Endothelial cell (in vitro differentiated cells): ENCODE measurements around the gene EXOG. TPM values are rescaled to one million over a fixed set of nuclear protein-coding genes. Genes with fewer than 3 reads are reported as not detected.

ENCODE experiments used
- DNase-seq: peaks from one replicate; pipeline ENCODE4 v3.0.0; 2021; ENCODE audit warnings: low spot score
- H3K27ac Mint-ChIP-seq: one replicate; pipeline ENCODE4 v1.8.0; 2021; ENCODE audit warnings: mixed read lengths, inconsistent platforms; ENCODE audit not compliant: unreplicated experiment
- H3K27me3 Mint-ChIP-seq: one replicate; pipeline ENCODE4 v1.8.0; 2021; ENCODE audit warnings: mild to moderate bottlenecking, moderate library complexity, mixed read lengths, inconsistent platforms; ENCODE audit not compliant: unreplicated experiment
- H3K36me3 Mint-ChIP-seq: one replicate; pipeline ENCODE4 v1.8.0; 2021; ENCODE audit warnings: mild to moderate bottlenecking, low read depth, mixed read lengths, inconsistent platforms; ENCODE audit not compliant: unreplicated experiment
- H3K4me1 Mint-ChIP-seq: one replicate; pipeline ENCODE4 v1.8.0; 2021; ENCODE audit warnings: mild to moderate bottlenecking, mixed read lengths, inconsistent platforms; ENCODE audit not compliant: unreplicated experiment
- H3K4me3 Mint-ChIP-seq: one replicate; pipeline ENCODE4 v1.8.0; 2021; ENCODE audit warnings: mild to moderate bottlenecking, mixed read lengths, inconsistent platforms; ENCODE audit not compliant: unreplicated experiment
- H3K9me3 Mint-ChIP-seq: one replicate; pipeline ENCODE4 v1.8.0; 2021; ENCODE audit warnings: mixed read lengths, inconsistent platforms; ENCODE audit not compliant: unreplicated experiment
- total RNA-seq: library from RNA; stranded (reverse); fragmentation: NEBNext Ultra II Directional; extraction: Animal tissue kit (Norgen Biotek cat#: 25700); gene quantifications from one replicate; pipeline ENCODE4 v1.2.1, GENCODE V29; 2021; ENCODE audit not compliant: unreplicated experiment
- TF ChIP-seq, protein P1 (sequence below): fragments of 200-600 bp; sonication (generic); IDR thresholded peaks from one replicate; pipeline ENCODE4 v1.5.0; 2021; ENCODE audit warnings: antibody characterized with exemption; ENCODE audit not compliant: unreplicated experiment

EXOG gene
- total RNA-seq, 1 donor from 2014 or later: 18.3 TPM

DNA sequence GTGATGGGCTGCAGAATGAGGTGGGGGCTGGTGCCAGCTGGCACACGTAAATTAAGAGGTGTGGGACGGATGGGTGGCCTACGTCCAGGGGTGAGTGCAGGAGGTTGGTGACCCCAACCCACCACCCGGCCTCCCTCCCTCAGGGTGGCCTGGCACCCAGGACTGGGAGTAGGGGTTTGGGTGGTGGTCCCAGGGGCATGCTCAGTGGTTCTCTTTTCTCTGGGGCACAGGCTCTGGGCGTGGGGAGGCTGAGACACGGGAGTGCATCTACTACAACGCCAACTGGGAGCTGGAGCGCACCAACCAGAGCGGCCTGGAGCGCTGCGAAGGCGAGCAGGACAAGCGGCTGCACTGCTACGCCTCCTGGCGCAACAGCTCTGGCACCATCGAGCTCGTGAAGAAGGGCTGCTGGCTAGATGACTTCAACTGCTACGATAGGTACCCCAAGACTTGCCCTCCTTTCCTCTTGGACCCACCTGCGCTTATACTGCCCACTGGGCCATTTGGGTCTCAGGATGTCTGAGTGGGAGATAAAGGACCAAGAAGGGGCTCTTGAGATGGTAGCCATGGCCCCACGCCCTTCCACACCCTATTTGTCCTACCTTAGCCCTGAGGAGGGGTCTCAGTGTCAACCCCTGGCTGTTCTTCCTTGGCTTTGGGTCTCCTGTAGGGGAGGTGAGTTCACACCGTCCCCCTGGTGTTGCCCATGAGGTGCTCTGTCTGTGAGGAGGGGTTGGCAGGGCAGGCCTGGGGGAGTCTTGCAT, 18.9 kb upstream of the EXOG start:
- H3K4me1 Mint-ChIP-seq: peaks cover 4% of the 10 kb centered on the region
- no peak overlapping the region for H3K27ac Mint-ChIP-seq
- no peak overlapping the region for H3K4me3 Mint-ChIP-seq
- peaks cover 9% of the 10 kb centered on the region for H3K27me3 Mint-ChIP-seq
- no peak for DNase-seq
- TF ChIP-seq, protein P1, sequence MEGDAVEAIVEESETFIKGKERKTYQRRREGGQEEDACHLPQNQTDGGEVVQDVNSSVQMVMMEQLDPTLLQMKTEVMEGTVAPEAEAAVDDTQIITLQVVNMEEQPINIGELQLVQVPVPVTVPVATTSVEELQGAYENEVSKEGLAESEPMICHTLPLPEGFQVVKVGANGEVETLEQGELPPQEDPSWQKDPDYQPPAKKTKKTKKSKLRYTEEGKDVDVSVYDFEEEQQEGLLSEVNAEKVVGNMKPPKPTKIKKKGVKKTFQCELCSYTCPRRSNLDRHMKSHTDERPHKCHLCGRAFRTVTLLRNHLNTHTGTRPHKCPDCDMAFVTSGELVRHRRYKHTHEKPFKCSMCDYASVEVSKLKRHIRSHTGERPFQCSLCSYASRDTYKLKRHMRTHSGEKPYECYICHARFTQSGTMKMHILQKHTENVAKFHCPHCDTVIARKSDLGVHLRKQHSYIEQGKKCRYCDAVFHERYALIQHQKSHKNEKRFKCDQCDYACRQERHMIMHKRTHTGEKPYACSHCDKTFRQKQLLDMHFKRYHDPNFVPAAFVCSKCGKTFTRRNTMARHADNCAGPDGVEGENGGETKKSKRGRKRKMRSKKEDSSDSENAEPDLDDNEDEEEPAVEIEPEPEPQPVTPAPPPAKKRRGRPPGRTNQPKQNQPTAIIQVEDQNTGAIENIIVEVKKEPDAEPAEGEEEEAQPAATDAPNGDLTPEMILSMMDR: no peak
- H3K36me3 Mint-ChIP-seq: peaks cover 23% of the 10 kb centered on the region
- no peaks in the 10 kb centered on the region for H3K9me3 Mint-ChIP-seq

DNA sequence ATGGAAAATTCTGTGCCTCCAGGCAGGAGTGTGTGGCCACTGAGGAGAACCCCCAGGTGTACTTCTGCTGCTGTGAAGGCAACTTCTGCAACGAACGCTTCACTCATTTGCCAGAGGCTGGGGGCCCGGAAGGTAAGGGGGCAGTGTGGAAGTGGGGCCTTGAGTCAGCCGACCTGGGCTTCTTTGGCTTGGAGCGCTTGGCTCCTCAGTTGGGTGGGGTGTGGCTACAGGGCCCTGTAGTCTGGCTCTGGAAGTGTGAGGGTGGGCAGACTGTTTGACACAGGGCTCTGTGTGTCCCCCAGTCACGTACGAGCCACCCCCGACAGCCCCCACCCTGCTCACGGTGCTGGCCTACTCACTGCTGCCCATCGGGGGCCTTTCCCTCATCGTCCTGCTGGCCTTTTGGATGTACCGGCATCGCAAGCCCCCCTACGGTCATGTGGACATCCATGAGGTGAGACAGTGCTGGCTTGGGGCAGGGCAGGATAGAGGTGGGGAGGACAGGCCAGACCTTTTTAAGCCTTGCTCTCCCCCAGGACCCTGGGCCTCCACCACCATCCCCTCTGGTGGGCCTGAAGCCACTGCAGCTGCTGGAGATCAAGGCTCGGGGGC, 18.2 kb upstream of the EXOG start:
- Mint-ChIP-seq H3K36me3 (peaks cover 25% of the 10 kb centered on the region), H3K27ac (no peak overlapping the region), H3K4me3 (no peak overlapping the region), H3K9me3 (no peaks in the 10 kb centered on the region), H3K27me3 (peaks cover 8% of the 10 kb centered on the region), H3K4me1 (peaks cover 4% of the 10 kb centered on the region)
- TF ChIP-seq, protein P1: no peak
- DNase-seq: no peak

DNA sequence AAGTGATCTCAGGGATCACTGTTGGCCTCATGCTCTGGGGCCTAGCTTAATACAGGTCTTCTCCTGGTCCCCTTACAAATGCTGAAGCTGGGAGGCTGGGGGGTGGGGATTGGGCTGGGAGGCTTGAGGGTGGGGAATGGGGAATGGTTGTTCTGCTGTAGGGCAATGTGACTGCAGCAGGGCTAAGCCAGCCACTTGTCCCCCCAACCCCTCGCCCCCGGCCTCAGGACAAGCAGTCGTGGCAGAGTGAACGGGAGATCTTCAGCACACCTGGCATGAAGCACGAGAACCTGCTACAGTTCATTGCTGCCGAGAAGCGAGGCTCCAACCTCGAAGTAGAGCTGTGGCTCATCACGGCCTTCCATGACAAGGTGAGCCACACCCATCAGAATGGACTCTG, 17.2 kb upstream of the EXOG start:
- Mint-ChIP-seq H3K27me3 (peaks cover 10% of the 10 kb centered on the region), H3K36me3 (peaks cover 32% of the 10 kb centered on the region), H3K4me1 (peaks cover 11% of the 10 kb centered on the region), H3K4me3 (no peak overlapping the region), H3K9me3 (no peaks in the 10 kb centered on the region), H3K27ac (no peak overlapping the region)
- TF ChIP-seq, protein P1: no peak
- DNase-seq: no peak

DNA sequence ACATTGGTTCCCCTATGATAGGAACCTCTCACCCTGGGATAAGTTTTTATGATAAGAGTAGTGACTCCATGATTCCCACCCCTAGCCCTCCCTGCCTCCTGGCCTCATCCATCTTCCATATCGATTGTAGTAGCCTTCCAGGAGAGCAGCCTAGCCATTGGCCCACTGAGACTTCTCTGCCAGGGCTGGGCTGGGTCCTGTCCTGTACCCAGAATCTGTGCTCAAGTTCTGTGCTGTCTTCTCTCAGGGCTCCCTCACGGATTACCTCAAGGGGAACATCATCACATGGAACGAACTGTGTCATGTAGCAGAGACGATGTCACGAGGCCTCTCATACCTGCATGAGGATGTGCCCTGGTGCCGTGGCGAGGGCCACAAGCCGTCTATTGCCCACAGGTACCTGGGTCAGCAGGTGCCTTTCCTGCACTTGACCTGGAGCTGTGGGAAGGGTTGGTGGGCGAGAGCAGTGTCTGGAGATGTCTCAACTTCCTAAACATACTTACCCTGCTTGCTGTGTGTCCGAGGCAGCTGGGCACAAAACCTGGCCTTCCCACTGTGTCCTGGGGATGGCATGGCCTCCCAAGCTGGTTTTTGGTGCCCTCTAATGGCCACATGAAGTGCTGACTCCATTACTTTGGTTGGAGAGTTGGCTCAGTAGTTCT, 16.6 kb upstream of the EXOG start:
- Mint-ChIP-seq H3K36me3 (peaks cover 29% of the 10 kb centered on the region), H3K4me1 (peaks cover 8% of the 10 kb centered on the region), H3K9me3 (no peaks in the 10 kb centered on the region), H3K27ac (no peak overlapping the region), H3K4me3 (no peak overlapping the region), H3K27me3 (peaks cover 9% of the 10 kb centered on the region)
- DNase-seq: peak; percentile 58
- TF ChIP-seq, protein P1: peak; percentile 60

DNA sequence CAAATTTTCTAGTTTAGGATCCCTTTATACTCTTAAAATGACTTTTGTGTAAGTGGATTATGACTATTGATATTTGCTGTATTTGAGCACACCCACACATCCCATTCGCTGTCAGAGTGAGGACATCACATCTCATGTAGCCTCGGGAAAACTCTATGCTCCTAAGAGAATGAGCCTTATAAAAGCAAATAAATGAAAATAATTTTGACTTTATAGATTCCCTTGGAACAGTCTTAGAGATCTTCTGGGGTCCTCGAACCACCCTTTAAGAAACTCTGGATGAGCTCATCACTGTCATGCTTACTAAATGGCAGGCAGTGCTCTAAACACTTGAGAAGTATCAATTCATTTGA, 16.1 kb upstream of the EXOG start:
- Mint-ChIP-seq H3K27me3 (peaks cover 8% of the 10 kb centered on the region), H3K4me3 (no peak overlapping the region), H3K9me3 (no peaks in the 10 kb centered on the region), H3K27ac (no peak overlapping the region), H3K4me1 (peaks cover 8% of the 10 kb centered on the region), H3K36me3 (peaks cover 28% of the 10 kb centered on the region)
- TF ChIP-seq, protein P1: peak; percentile 4
- DNase-seq: no peak
